ENCODE measurements around the gene ZBTB9.
"Not testable (repeated sequence)": the region's sequence is repeated elsewhere in the genome, so short reads cannot be mapped to it uniquely, and the experiment has no call there.

- TF ChIP-seq, protein P1, sequence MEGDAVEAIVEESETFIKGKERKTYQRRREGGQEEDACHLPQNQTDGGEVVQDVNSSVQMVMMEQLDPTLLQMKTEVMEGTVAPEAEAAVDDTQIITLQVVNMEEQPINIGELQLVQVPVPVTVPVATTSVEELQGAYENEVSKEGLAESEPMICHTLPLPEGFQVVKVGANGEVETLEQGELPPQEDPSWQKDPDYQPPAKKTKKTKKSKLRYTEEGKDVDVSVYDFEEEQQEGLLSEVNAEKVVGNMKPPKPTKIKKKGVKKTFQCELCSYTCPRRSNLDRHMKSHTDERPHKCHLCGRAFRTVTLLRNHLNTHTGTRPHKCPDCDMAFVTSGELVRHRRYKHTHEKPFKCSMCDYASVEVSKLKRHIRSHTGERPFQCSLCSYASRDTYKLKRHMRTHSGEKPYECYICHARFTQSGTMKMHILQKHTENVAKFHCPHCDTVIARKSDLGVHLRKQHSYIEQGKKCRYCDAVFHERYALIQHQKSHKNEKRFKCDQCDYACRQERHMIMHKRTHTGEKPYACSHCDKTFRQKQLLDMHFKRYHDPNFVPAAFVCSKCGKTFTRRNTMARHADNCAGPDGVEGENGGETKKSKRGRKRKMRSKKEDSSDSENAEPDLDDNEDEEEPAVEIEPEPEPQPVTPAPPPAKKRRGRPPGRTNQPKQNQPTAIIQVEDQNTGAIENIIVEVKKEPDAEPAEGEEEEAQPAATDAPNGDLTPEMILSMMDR (IDR thresholded peaks at IDR 0.05), result not testable (repeated sequence)
- TF ChIP-seq POLR2A (IDR thresholded peaks at IDR 0.05), result not testable (repeated sequence)
These were observed 30.4 kb downstream of the ZBTB9 start for GRCh38 chr6:33484673-33485262.

Measured in thyroid gland (tissue), 4 donors.